ENCODE measurements around the gene NRSN1. TPM values are rescaled to one million over a fixed set of nuclear protein-coding genes. Genes with fewer than 3 reads are reported as not detected.

NRSN1 gene
- total and polyA plus RNA-seq, 7 donors = 0.66 to 5.4 (median 1.7) TPM; not detected in 2

- 58 to 87% methylated on average over 3 of the region's 3 CpGs for WGBS, 2 donors
- TF ChIP-seq EP300 (IDR thresholded peaks at IDR 0.05) = no peak
- TF ChIP-seq CTCF (IDR thresholded peaks at IDR 0.05) = no peak
- no peak for TF ChIP-seq POLR2A (IDR thresholded peaks at IDR 0.05)
- TF ChIP-seq POLR2AphosphoS5 (IDR thresholded peaks at IDR 0.05) = no peak
- Histone ChIP-seq H3K27ac (no peak overlapping the region), H3K4me3 (no peak overlapping the region), H3K9me3 (no peaks in the 10 kb centered on the region), H3K4me1 (no peaks in the 10 kb centered on the region), H3K27me3 (no peaks in the 10 kb centered on the region), H3K36me3 (no peaks in the 10 kb centered on the region)
- intact Hi-C loops (cut with DNase I) = no loop called here
- no peak for DNase-seq
Measured at GRCh38 chr6:24092407-24092806, 33.6 kb upstream of the NRSN1 start.

GRCh38 chr6:24093381-24093780 lies 32.6 kb upstream of the NRSN1 start:
- WGBS, 2 donors = 78 to 86% methylated on average over 4 of the region's 4 CpGs
- DNase-seq = no peak
- H3K4me1 ChIP-seq = no peaks in the 10 kb centered on the region
- intact Hi-C loops (cut with DNase I) = no loop called here
- peak in 1 of 4 donors; percentile 8 for TF ChIP-seq POLR2AphosphoS5 (IDR thresholded peaks at IDR 0.05)
- TF ChIP-seq CTCF (IDR thresholded peaks at IDR 0.05) = no peak
- no peak for TF ChIP-seq POLR2A (IDR thresholded peaks at IDR 0.05)
- no peak for TF ChIP-seq EP300 (IDR thresholded peaks at IDR 0.05)
- no peaks in the 10 kb centered on the region for H3K27me3 ChIP-seq
- no peak overlapping the region for H3K4me3 ChIP-seq
- H3K36me3 ChIP-seq = no peaks in the 10 kb centered on the region
- H3K27ac ChIP-seq = no peak overlapping the region
- no peaks in the 10 kb centered on the region for H3K9me3 ChIP-seq

GRCh38 chr6:24099181-24099580 lies 26.8 kb upstream of the NRSN1 start:
- Histone ChIP-seq H3K36me3 (no peaks in the 10 kb centered on the region), H3K4me1 (no peaks in the 10 kb centered on the region), H3K9me3 (no peaks in the 10 kb centered on the region), H3K27me3 (no peaks in the 10 kb centered on the region), H3K4me3 (no peak overlapping the region), H3K27ac (no peak overlapping the region)
- WGBS, 2 donors = 59 to 73% methylated on average over 2 of the region's 2 CpGs
- TF ChIP-seq POLR2AphosphoS5 (IDR thresholded peaks at IDR 0.05) (no peak), EP300 (IDR thresholded peaks at IDR 0.05) (no peak), POLR2A (IDR thresholded peaks at IDR 0.05) (no peak), CTCF (IDR thresholded peaks at IDR 0.05) (no peak)
- no peak for DNase-seq
- intact Hi-C loops (cut with DNase I) = no loop called here

GRCh38 chr6:24100024-24100769 lies 25.8 kb upstream of the NRSN1 start:
- Histone ChIP-seq H3K9me3 (no peaks in the 10 kb centered on the region), H3K4me1 (no peaks in the 10 kb centered on the region), H3K4me3 (no peak overlapping the region), H3K36me3 (no peaks in the 10 kb centered on the region), H3K27ac (no peak overlapping the region), H3K27me3 (no peaks in the 10 kb centered on the region)
- DNase-seq = no peak
- TF ChIP-seq POLR2AphosphoS5 (IDR thresholded peaks at IDR 0.05) (no peak), CTCF (IDR thresholded peaks at IDR 0.05) (no peak), POLR2A (IDR thresholded peaks at IDR 0.05) (no peak), EP300 (IDR thresholded peaks at IDR 0.05) (no peak)
- intact Hi-C loops (cut with DNase I) = no loop called here
- 77 to 80% methylated on average over 1 of the region's 1 CpG for WGBS, 2 donors

GRCh38 chr6:24100770-24101155 lies 25.3 kb upstream of the NRSN1 start:
- intact Hi-C loops (cut with DNase I) = no loop called here
- DNase-seq = no peak
- H3K4me3 ChIP-seq = no peak overlapping the region
- no peaks in the 10 kb centered on the region for H3K27me3 ChIP-seq
- H3K9me3 ChIP-seq = no peaks in the 10 kb centered on the region
- no peaks in the 10 kb centered on the region for H3K36me3 ChIP-seq
- WGBS, 2 donors = 34 to 43% methylated on average over 2 of the region's 2 CpGs
- no peaks in the 10 kb centered on the region for H3K4me1 ChIP-seq
- TF ChIP-seq EP300 (IDR thresholded peaks at IDR 0.05) = no peak
- no peak for TF ChIP-seq POLR2A (IDR thresholded peaks at IDR 0.05)
- no peak for TF ChIP-seq POLR2AphosphoS5 (IDR thresholded peaks at IDR 0.05)
- no peak for TF ChIP-seq CTCF (IDR thresholded peaks at IDR 0.05)
- H3K27ac ChIP-seq = no peak overlapping the region

Data from sigmoid colon (tissue), 7 donors.